Nephron (organoid): Measurements from ENCODE around the gene GPR32.
"Not testable (repeated sequence)": the region's sequence is repeated elsewhere in the genome, so short reads cannot be mapped to it uniquely, and the experiment has no call there.

Source experiments
- H3K27ac Mint-ChIP-seq, 3 experiments: 2 replicates each; pipeline ENCODE4 v1.8.0; 2020; ENCODE audit warnings: mixed read lengths in 3 of 3, mild to moderate bottlenecking in 2 of 3, moderate library complexity in 1 of 3
- H3K27me3 Mint-ChIP-seq: 2 replicates; pipeline ENCODE4 v1.8.0; 2021; ENCODE audit warnings: low read depth, mild to moderate bottlenecking, moderate library complexity, mixed read lengths
- H3K36me3 Mint-ChIP-seq: 2 replicates; pipeline ENCODE4 v1.8.0; 2020; ENCODE audit warnings: low read depth, mixed read lengths
- H3K4me1 Mint-ChIP-seq: 2 replicates; pipeline ENCODE4 v1.8.0; 2020; ENCODE audit warnings: mixed read lengths
- H3K4me3 Mint-ChIP-seq, 3 experiments: 2 replicates each; pipeline ENCODE4 v1.8.0; 2020; ENCODE audit warnings: mild to moderate bottlenecking in 3 of 3, mixed read lengths in 3 of 3, moderate library complexity in 2 of 3
- H3K9me3 Mint-ChIP-seq: 2 replicates; pipeline ENCODE4 v1.8.0; 2020; ENCODE audit warnings: mixed read lengths
- TF ChIP-seq, protein P1 (sequence below), 3 experiments: fragments of 200-600 bp; sonication (generic); IDR thresholded peaks; one replicate each; pipeline ENCODE4 v1.5.0; 2021; ENCODE audit warnings: antibody characterized with exemption in 3 of 3; ENCODE audit not compliant: unreplicated experiment in 3 of 3

Gene GPR32

DNA sequence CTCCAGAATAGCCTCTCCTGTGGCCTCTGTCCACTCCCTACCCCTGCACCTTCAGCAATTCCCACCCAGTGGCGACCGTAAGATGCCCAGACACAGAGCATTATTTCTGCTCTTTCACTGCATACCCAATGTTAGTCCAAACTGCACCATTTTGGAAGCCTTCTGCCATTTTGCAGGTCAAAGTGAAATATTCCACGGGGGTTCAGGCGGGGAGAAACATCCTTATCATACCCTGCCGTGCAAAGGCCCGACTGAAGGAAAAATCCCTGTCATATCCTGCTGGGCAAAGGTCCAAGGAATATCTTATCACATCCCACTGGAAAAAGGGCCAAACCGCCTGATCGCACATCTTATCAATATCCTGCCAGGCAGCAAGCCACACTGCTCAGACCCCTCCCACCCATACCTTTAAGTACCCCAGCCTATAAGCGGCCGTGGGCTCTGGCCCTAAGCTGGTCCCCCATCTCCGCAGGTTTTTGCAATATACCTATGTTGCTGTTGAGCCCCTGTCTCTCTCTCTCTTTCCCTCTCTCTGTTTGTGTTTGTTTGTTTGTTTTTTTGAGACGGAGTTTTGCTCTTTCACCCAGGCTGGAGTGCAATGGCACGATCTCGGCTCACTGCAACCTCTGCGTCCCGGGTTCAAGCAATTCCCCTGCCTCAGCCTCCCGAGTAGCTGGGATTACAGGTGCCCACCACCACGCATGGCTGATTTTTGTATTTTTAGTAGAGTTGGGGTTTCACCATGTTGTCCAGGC, 28.9 kb upstream of the GPR32 start:
- no peaks in the 10 kb centered on the region for H3K9me3 Mint-ChIP-seq
- H3K27ac Mint-ChIP-seq = no peak overlapping the region
- H3K27me3 Mint-ChIP-seq = peaks cover 38% of the 10 kb centered on the region
- H3K36me3 Mint-ChIP-seq = no peaks in the 10 kb centered on the region
- TF ChIP-seq, protein P1, sequence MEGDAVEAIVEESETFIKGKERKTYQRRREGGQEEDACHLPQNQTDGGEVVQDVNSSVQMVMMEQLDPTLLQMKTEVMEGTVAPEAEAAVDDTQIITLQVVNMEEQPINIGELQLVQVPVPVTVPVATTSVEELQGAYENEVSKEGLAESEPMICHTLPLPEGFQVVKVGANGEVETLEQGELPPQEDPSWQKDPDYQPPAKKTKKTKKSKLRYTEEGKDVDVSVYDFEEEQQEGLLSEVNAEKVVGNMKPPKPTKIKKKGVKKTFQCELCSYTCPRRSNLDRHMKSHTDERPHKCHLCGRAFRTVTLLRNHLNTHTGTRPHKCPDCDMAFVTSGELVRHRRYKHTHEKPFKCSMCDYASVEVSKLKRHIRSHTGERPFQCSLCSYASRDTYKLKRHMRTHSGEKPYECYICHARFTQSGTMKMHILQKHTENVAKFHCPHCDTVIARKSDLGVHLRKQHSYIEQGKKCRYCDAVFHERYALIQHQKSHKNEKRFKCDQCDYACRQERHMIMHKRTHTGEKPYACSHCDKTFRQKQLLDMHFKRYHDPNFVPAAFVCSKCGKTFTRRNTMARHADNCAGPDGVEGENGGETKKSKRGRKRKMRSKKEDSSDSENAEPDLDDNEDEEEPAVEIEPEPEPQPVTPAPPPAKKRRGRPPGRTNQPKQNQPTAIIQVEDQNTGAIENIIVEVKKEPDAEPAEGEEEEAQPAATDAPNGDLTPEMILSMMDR (IDR thresholded peaks at IDR 0.05; ENCODE audit: unreplicated experiment in 3 of 3) = no peak
- H3K4me1 Mint-ChIP-seq = no peaks in the 10 kb centered on the region
- no peak overlapping the region for H3K4me3 Mint-ChIP-seq

GRCh38 chr19:50743537-50743936, 26.7 kb upstream of the GPR32 start:
- TF ChIP-seq, protein P1 (IDR thresholded peaks at IDR 0.05; ENCODE audit: unreplicated experiment in 3 of 3) = no peak
- Mint-ChIP-seq H3K36me3 (no peaks in the 10 kb centered on the region), H3K4me1 (no peaks in the 10 kb centered on the region), H3K9me3 (no peaks in the 10 kb centered on the region), H3K27ac (no peak overlapping the region), H3K4me3 (no peak overlapping the region), H3K27me3 (peaks cover 30% of the 10 kb centered on the region)

DNA sequence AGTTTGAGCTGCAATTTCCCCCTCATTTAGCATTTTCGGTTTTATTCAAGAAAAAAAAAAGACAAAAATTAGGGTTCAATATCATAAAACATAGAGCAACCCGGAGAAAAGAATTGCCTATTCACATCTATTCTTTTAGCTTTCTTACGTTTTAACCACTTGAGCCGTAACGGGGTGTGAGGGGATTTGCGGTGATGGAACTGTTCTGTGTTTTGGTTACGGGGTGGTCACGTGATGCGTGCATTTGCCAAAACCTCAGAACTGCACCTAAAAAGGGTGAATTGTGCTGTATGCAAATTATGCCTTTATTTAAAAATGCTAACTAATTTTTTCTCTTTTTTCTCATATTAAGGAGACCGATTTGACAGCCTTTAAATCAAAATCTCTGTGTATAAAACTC, 25.0 kb upstream of the GPR32 start:
- no peak overlapping the region for H3K27ac Mint-ChIP-seq
- TF ChIP-seq, protein P1 (IDR thresholded peaks at IDR 0.05; ENCODE audit: unreplicated experiment in 3 of 3) = no peak
- H3K4me1 Mint-ChIP-seq = no peaks in the 10 kb centered on the region
- peaks cover 20% of the 10 kb centered on the region for H3K27me3 Mint-ChIP-seq
- H3K4me3 Mint-ChIP-seq = no peak overlapping the region
- H3K36me3 Mint-ChIP-seq = no peaks in the 10 kb centered on the region
- no peaks in the 10 kb centered on the region for H3K9me3 Mint-ChIP-seq

- not testable (repeated sequence) for H3K36me3 Mint-ChIP-seq, H3K4me1 Mint-ChIP-seq, H3K9me3 Mint-ChIP-seq, H3K4me3 Mint-ChIP-seq, H3K27me3 Mint-ChIP-seq, H3K27ac Mint-ChIP-seq
Observed at GRCh38 chr19:50747141-50747540, 23.1 kb upstream of the GPR32 start.

GRCh38 chr19:50749490-50749889, 20.8 kb upstream of the GPR32 start:
- TF ChIP-seq, protein P1 (IDR thresholded peaks at IDR 0.05; ENCODE audit: unreplicated experiment in 3 of 3) = no peak
- Mint-ChIP-seq H3K27me3 (peaks cover 13% of the 10 kb centered on the region), H3K4me1 (no peaks in the 10 kb centered on the region), H3K36me3 (no peaks in the 10 kb centered on the region), H3K4me3 (no peak overlapping the region), H3K9me3 (no peaks in the 10 kb centered on the region), H3K27ac (no peak overlapping the region)

GRCh38 chr19:50750010-50750409, 20.3 kb upstream of the GPR32 start:
- H3K27ac Mint-ChIP-seq = no peak overlapping the region
- no peaks in the 10 kb centered on the region for H3K9me3 Mint-ChIP-seq
- H3K4me1 Mint-ChIP-seq = no peaks in the 10 kb centered on the region
- peaks cover 18% of the 10 kb centered on the region for H3K27me3 Mint-ChIP-seq
- no peaks in the 10 kb centered on the region for H3K36me3 Mint-ChIP-seq
- H3K4me3 Mint-ChIP-seq = no peak overlapping the region
- TF ChIP-seq, protein P1 (IDR thresholded peaks at IDR 0.05; ENCODE audit: unreplicated experiment in 3 of 3) = no peak
